ENCODE measurements around the gene PTPRA.

DNA sequence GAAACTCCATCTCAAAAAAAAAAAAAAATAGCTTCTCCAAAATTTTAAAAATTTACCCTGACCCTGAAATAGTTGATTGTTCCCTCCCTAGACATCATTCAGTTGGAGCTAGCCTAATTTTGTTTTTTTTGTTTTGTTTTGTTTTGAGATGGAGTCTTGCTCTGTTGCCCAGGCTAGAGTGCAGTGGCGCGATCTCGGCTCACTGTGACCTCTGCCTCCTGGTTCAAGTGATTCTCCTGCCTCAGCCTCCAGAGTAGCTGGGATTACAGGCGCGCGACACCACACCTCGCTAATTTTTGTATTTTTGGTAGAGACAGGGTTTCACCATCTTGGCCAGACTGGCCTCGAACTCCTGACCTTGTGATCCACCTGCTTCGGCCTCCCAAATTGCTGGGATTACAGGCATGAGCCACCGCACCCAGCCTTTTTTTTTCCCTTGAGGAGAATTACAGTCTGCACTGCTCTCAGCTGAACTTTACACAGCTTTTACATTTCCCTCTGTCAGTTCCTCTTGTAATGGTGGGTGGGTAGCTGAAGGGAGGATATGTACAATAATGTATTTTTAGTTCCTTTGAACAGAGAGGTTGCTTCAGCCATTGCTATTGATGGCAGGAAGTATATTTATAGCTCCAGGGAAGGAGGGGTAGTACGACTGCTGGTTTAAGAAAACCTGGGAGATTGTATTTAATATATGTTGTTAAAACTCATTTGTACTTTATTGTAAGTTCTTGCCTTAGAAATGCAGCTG lies 27.7 kb downstream of the PTPRA start:
- TF ChIP-seq, protein P1, sequence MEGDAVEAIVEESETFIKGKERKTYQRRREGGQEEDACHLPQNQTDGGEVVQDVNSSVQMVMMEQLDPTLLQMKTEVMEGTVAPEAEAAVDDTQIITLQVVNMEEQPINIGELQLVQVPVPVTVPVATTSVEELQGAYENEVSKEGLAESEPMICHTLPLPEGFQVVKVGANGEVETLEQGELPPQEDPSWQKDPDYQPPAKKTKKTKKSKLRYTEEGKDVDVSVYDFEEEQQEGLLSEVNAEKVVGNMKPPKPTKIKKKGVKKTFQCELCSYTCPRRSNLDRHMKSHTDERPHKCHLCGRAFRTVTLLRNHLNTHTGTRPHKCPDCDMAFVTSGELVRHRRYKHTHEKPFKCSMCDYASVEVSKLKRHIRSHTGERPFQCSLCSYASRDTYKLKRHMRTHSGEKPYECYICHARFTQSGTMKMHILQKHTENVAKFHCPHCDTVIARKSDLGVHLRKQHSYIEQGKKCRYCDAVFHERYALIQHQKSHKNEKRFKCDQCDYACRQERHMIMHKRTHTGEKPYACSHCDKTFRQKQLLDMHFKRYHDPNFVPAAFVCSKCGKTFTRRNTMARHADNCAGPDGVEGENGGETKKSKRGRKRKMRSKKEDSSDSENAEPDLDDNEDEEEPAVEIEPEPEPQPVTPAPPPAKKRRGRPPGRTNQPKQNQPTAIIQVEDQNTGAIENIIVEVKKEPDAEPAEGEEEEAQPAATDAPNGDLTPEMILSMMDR (IDR thresholded peaks at IDR 0.05), result no peak
- no peak for TF ChIP-seq POLR2A (IDR thresholded peaks at IDR 0.05)
